Activated T-cell treated with anti-CD3 and anti-CD28 coated beads for 1 hour (primary cell): Measurements from ENCODE around the gene POU3F2.

Experiments
- DNase-seq: peaks from one replicate; pipeline ENCODE4 v3.0.0-alpha.2; 2020; ENCODE audit warnings: low read depth

POU3F2 gene

GRCh38 chr6:98844244-98845210 lies 10.2 kb downstream of the POU3F2 start:
- DNase-seq: no peak

- DNase-seq: peak; percentile 58
These were observed 11.0 kb downstream of the POU3F2 start for GRCh38 chr6:98845211-98846020.

GRCh38 chr6:98846021-98846380 lies 11.6 kb downstream of the POU3F2 start:
- DNase-seq: no peak

GRCh38 chr6:98847416-98847778 lies 13.0 kb downstream of the POU3F2 start:
- DNase-seq: no peak

GRCh38 chr6:98847779-98848538 lies 13.6 kb downstream of the POU3F2 start:
- no peak for DNase-seq

GRCh38 chr6:98848539-98849242 lies 14.3 kb downstream of the POU3F2 start:
- no peak for DNase-seq

GRCh38 chr6:98864497-98864896 lies 30.1 kb downstream of the POU3F2 start:
- DNase-seq: no peak

- DNase-seq: no peak
These were observed 36.7 kb downstream of the POU3F2 start for GRCh38 chr6:98871057-98871456.

- no peak for DNase-seq
These were observed 37.4 kb downstream of the POU3F2 start for GRCh38 chr6:98871821-98872220.

- no peak for DNase-seq
These were observed 41.0 kb downstream of the POU3F2 start for GRCh38 chr6:98875375-98875774.

- DNase-seq: no peak
These were observed 42.9 kb downstream of the POU3F2 start for GRCh38 chr6:98877250-98877649.

GRCh38 chr6:98880486-98880885 lies 46.1 kb downstream of the POU3F2 start:
- no peak for DNase-seq

- no peak for DNase-seq
These were observed 51.0 kb downstream of the POU3F2 start for GRCh38 chr6:98885330-98885729.

- no peak for DNase-seq
These were observed 53.3 kb downstream of the POU3F2 start for GRCh38 chr6:98887650-98888049.
